ENCODE measurements around the gene SAV1.
A peak's percentile ranks its signal among the peaks of the same experiment; 100 is the strongest.
"Not testable (repeated sequence)": the region's sequence is repeated elsewhere in the genome, so short reads cannot be mapped to it uniquely, and the experiment has no call there.

The SAV1 gene
- total RNA-seq, result 18.9 to 168 (median 50.5) reads per million in 18 experiments

DNA sequence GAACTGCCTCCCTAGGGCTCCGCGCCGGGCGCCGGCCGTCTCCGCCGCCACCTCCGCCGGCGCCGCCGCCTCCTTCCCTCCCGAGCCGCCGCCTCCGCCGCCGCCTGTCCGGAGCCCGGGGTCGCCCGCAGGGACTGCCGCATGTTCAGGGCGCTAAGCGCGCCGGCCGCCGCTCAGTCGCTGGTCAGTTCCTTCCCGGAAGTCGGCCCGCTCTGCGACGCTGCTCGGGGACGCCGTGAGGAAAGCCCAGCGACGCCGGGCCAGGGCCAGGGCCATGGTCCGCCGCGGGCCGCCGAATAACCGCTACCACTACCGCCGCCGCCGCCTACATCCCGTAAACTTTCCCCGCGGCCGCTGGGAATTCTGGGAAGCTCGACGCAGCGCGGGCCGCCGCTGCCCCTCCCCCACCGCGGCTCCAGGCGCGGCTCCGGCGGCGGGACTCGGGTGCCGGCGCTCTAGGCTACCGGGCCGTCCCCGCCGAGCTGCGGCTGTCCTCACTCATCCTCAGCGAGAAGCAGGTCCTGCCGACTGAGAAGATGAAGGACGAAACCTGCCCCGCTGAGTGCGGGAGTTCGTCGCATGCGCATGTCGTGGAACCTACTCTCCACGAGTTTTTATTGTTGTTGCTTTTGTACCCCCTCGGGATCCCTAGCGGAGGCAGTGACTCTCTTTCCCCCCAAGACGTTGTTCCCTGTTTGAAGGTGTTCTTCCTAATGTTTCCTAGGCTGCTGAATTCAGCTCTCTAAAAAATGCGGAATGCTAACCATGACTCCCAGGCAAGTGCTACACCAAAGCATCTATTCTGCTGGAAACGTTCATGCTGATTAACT, at the start of gene SAV1:
Gene SAV1 (minus strand): TSS at position 311 of the 830 bp plus-strand sequence. CDS start 339 bp downstream, outside the sequence.
- DNase-seq, result peak; percentile 58 to 81

DNA sequence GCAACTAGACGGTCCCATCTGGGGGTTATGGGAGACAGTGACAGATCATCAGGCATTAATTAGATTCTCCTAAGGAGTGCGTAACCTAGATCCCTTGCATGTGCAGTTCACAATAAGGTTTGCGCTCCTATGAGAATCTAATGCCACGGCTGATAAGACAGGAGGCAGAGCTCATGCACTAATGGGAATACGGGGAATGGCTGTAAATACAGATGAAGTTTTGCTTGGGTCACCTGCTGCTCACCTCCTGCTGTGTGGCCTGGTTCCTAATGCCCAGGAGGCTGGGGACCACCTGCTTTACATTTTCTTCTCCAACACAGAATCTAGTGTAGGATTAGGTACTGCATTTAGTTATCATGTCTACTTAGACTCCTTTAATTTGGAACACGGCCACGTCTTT, 49.7 kb upstream of the SAV1 start:
- DNase-seq, result no peak

- peak; percentile 58 to 65 for DNase-seq
Observed at GRCh38 chr14:50714450-50715073, 46.5 kb upstream of the SAV1 start.

GRCh38 chr14:50711043-50711442, 42.9 kb upstream of the SAV1 start:
- no peak for DNase-seq

DNA sequence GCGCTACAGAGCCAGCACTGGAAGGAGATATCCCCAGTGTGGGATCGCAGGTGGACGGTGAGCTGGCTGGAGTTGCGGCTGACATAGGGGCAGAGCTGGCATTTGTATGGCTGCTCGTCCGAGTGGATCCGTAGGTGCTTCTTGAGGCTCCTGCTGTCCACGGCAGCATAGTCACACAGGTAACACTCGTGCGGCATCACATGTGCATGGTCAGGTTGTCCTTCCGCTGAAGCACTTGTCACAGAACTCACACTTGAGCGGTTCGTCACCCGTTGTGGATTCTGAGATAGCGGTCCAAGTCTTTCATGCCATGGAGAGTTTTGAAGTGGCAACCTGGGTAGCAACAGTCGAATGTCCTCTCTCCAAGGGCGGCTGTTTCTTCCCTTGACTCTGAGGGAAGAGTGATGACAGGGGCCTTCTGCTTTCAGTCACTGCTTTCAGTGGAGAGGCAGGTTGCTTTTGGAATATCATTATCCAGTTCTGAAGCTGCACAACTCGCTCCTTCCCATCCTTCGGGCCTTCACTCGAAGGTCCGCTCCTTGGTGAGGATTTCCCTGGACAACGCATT, 37.0 kb upstream of the SAV1 start:
- DNase-seq, result no peak

DNA sequence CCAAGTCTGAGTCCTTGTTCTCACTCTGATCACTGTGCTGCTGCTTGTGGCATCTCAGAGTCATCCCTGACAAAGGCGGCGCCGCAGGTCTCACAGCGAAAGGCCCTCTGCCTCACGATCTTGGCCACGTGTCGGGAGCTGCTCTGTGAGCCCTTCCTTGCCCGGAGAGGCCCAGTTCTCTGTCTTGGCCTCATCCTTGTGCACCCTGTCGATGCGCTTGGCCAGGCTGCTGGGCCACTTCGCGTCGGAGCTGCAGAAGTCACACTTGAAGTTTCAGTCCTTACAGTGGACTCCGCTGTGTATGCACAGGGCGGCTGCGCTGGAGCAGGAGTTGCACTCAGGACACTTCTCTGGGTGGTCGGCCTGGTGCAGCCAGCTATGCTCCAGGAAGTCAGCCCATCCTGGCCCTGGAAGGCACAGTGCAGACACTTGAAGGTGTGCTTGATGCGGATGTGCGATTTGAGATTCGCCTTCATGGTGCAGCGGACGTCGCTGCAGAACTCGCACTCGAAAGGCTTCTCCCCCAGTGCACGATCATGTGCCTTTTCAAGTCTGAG, 36.4 kb upstream of the SAV1 start:
- no peak for DNase-seq

GRCh38 chr14:50697659-50698290, 29.7 kb upstream of the SAV1 start:
- DNase-seq, result no peak

DNA sequence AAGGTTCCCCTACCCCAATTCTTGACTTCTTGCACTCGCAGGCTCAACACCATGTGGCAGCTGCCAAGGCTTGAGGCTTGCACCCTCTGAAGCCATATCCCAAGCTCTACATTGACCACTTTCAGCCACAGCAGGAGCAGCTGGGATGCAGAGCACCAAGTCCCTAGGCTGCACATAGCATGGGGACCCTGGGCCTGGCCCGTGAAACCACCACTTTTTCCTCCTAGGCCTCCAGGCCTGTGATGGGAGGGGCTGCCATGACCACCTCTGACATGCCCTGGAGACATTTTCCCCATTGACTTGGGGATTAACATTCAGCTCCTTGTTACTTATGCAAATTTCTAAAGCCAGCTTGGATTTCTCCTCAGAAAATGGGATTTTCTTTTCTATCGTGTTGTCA, 26.2 kb upstream of the SAV1 start:
- not testable (repeated sequence) for DNase-seq

DNA sequence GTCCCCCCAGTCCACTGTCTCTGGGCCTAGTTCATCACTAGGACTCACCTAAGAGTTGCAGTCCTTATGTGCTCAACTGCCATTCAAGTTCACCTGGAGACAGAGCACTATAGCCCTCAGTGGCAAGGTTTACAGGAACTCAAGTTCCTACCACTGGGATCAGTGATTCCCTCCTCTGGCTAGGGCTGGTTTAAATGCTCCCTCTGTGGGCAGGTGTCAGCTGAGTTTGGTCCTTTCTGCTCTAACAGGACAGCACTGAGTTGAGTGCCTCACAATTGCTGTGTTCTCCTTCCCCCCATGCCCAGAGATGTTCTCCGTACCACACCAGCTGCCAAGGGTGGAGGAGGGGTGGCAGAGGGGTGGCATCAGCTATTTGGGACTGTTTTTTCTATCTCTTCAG, 20.8 kb upstream of the SAV1 start:
- no peak for DNase-seq

- DNase-seq, result no peak
Observed at GRCh38 chr14:50679674-50680073, 11.6 kb upstream of the SAV1 start.

- DNase-seq, result no peak
Observed at GRCh38 chr14:50678163-50678562, 10.1 kb upstream of the SAV1 start.

- peak; percentile 72 to 76 for DNase-seq
Observed at GRCh38 chr14:50677527-50678063, 9.5 kb upstream of the SAV1 start.

- no peak for DNase-seq
Observed at GRCh38 chr14:50676814-50677516, 8.9 kb upstream of the SAV1 start.

DNA sequence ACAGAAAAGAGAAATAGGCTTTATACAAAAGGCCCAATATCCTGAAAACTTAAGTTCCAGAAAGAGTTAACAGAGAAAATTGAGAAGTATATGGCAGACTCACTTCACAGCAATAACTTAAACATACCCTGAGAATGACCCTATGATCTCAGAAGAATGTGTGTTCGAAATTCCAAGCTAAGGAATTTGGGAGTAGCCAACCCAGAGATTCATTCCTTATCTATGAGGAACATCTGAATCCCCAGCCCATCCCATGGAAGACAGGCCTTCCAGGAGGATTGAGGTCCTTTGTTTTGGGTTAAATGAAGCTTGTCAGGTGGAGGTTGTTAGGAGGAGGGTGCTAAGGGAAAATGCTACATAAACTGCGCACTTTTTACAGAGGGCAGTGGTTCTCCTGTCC, 7.5 kb upstream of the SAV1 start:
- no peak for DNase-seq

- DNase-seq, result no peak
Observed at GRCh38 chr14:50670866-50671256, 2.8 kb upstream of the SAV1 start.

- DNase-seq, result no peak
Observed at GRCh38 chr14:50670196-50670865, 2.2 kb upstream of the SAV1 start.

DNA sequence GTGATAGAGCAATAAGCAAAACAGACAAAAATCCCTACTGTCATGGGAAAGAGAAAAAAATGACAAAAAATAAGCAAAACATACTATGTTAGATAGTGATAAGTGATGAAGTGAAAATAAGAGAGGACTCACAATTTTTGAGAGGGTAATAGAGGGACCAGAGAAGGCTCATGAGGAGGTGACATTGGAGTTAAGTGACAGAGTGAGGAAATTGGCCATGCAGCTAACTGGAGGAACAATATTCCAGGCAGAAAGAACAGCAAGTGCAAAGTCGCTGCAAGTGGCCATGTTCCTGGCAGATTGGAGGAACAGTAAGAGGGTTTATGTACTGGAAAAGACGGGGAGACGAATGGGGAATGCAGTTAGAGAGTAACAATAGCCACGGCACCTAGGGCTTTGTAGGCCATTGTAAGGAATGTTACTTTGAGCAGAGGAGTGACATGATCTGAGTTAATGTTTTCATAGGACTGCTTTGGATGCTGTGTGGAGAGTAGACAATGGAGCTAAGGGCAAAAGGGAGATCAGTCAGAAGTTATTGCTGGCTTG, 1.4 kb upstream of the SAV1 start:
- no peak for DNase-seq

DNA sequence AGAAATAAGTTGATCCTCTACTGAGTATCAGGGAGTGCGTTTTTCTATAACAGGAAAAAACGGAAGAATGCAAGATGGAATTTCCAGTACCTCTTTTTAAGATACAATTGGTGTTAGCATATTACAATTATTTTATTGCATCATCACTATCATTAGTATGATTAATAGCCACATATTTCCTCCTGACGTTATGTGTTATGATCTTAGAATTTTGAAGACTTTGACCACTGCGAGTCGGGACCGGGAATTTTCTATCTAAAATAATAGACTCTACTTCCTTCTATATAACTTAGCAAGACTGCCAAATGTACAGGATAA, 679 bp upstream of the SAV1 start:
- peak in 1 of 2 donors; percentile 48 for DNase-seq

DNA sequence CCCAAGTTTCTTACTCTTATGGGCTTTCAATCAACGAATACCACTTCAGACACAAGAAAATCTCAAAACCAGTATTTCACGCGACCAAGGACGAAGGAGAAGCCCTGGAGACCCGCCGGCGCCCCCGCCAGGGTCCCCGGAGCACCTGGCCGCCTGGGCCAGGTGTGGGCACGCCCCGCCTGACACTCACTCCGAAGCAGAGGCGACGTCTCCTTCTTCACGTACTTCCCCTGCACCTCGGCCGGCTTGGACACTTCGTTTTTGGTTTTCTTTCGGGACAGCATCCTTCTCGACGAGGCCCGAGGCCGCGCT, 466 bp downstream of the SAV1 start:
- no peak for DNase-seq

- peak; percentile 62 to 74 for DNase-seq
Observed at GRCh38 chr14:50666772-50667683, 1.1 kb downstream of the SAV1 start.

Data from inflammatory macrophage (primary cell).